Ovary (tissue), 9 donors: Measurements from ENCODE around the gene USP28. TPM values are rescaled to one million over a fixed set of nuclear protein-coding genes. Genes with fewer than 3 reads are reported as not detected.
"Not testable (repeated sequence)": the region's sequence is repeated elsewhere in the genome, so short reads cannot be mapped to it uniquely, and the experiment has no call there.

Experiments
- DNase-seq, 5 donors: peaks; one replicate each; pipeline ENCODE4 v3.0.0-alpha.2; 2019 to 2020
- H3K27ac ChIP-seq, 2 donors: fragments of 200-600 bp; one replicate each; pipeline versions ENCODE4 v1.5.1 to v1.8.0; 2019 to 2022
- H3K27me3 ChIP-seq: fragments of 200-600 bp; one replicate; pipeline ENCODE4 v1.8.0; 2022
- H3K36me3 ChIP-seq: fragments of 200-600 bp; sonication (generic); one replicate; pipeline ENCODE4 v1.5.1; 2019
- H3K4me1 ChIP-seq: one replicate; pipeline ENCODE4 v1.8.1; 2013; ENCODE audit warnings: mild to moderate bottlenecking, moderate library complexity; ENCODE audit not compliant: insufficient read depth
- H3K4me3 ChIP-seq: fragments of 200-600 bp; sonication (generic); one replicate; pipeline ENCODE4 v1.5.1; 2017
- H3K9me3 ChIP-seq, 2 donors: fragments of 200-600 bp in 1 of 2; sonication (generic) in 1 of 2; one replicate each; pipeline versions ENCODE4 v1.5.1 to v1.8.1; 2013 to 2019; ENCODE audit warnings: mild to moderate bottlenecking in 1 of 2, moderate library complexity in 1 of 2
- CTCF ChIP-seq, 3 donors: fragments of 450-650 bp in 2 of 3; fragments of 200-600 bp in 1 of 3; IDR thresholded peaks; one replicate each; pipeline versions ENCODE4 v1.5.1 to v1.8.0; 2016 to 2022; ENCODE audit warnings: antibody characterized with exemption in 3 of 3, mild to moderate bottlenecking in 1 of 3
- EP300 ChIP-seq: sonication (generic); formaldehyde crosslinking; IDR thresholded peaks from one replicate; pipeline ENCODE4 v1.6.1; 2017; ENCODE audit warnings: antibody characterized with exemption
- POLR2A ChIP-seq: fragments of 450-650 bp; IDR thresholded peaks from one replicate; pipeline ENCODE4 v1.6.1; 2017; ENCODE audit warnings: antibody characterized with exemption, mild to moderate bottlenecking, moderate library complexity
- WGBS, 3 donors: extraction: QIAGEN DNeasy Blood & Tissue Kit in 1 of 3; methylation state at CpG; one replicate each; pipeline versions ENCODE4 v1.1.5 to v1.1.7; 2013 to 2017; 5-methylcytosine and 5-hydroxymethylcytosine counted together
- intact Hi-C, 4 donors: fragments of 100-400 bp; cut with DNase I; formaldehyde crosslinking; loops; one replicate each; pipeline versions ENCODE4 v1.11.0 to v1.15.1; 2022 to 2023
- polyA plus RNA-seq, 2 donors: library from polyadenylated mRNA; stranded (reverse); fragments of 200-250 nt in 1 of 2; fragments of 350-450 nt in 1 of 2; fragmentation: Illumina TruSeq in 1 of 2; extraction: RNeasy Lipid Tissue Mini Kit (QIAGEN cat#74804) in 1 of 2; gene quantifications; one replicate each; pipeline ENCODE4 v1.2.3, GENCODE V29; 2013 to 2014
- total RNA-seq, 7 donors: library from RNA; depleted of rRNA in 2 of 7; stranded (reverse); fragments of >200 nt in 2 of 7; fragmentation: NEBNext Ultra II Directional in 3 of 7; extraction: Animal tissue kit (Norgen Biotek cat#: 25700) in 3 of 7; gene quantifications; one replicate each; pipeline versions ENCODE4 v1.1.0 to v1.2.4, GENCODE V29; 2016 to 2023
- donor health status: DM: no; HTN: no; CAD: no; lungs with moderate emphysema.
- donor health status: DM: no; HTN: no; CAD: no.
- donor health status: Bipolar disorder and iron deficiency.
- donor health status: DM: yes; HTN: yes; CAD: no.
- donor health status: DM: no; HTN: no; CAD: no.
- donor health status: DM: yes; HTN: yes; CAD: no.

Gene USP28
- total and polyA plus RNA-seq, 9 donors, result 11.0 to 29.5 (median 23.4) TPM

- no peak overlapping the region for H3K4me3 ChIP-seq
- H3K9me3 ChIP-seq, result no peaks in the 10 kb centered on the region
- H3K36me3 ChIP-seq, result no peaks in the 10 kb centered on the region
- H3K27ac ChIP-seq, result no peak overlapping the region
- no peaks in the 10 kb centered on the region for H3K27me3 ChIP-seq
- intact Hi-C loops, result loop anchor here in 2 of 4 donors (10.0 kb wide), 1 partner anchor 485 kb away; no protein-coding TSS in a partner anchor
- WGBS, 3 donors, result 89 to 96% (median 89%) methylated on average over 35 of the region's 35 CpGs
- no peaks in the 10 kb centered on the region for H3K4me1 ChIP-seq
- no peak for DNase-seq
- no peak for TF ChIP-seq EP300
- no peak for TF ChIP-seq POLR2A
- no peak for TF ChIP-seq CTCF (IDR thresholded peaks at IDR 0.05)
Observed at GRCh38 chr11:113789675-113790320, 85.6 kb downstream of the USP28 start.

GRCh38 chr11:113789016-113789415 is 86.4 kb downstream of the USP28 start:
- H3K27ac ChIP-seq, H3K4me1 ChIP-seq, DNase-seq, H3K9me3 ChIP-seq, H3K36me3 ChIP-seq, intact Hi-C loops, H3K4me3 ChIP-seq, H3K27me3 ChIP-seq: not testable (repeated sequence)
- WGBS, 3 donors, result 86 to 89% (median 88%) methylated on average over 22 of the region's 22 CpGs

GRCh38 chr11:113782134-113782533 is 93.2 kb downstream of the USP28 start:
- TF ChIP-seq CTCF (IDR thresholded peaks at IDR 0.05) (no peak), EP300 (no peak), POLR2A (no peak)
- 86 to 97% (median 93%) methylated on average over 1 of the region's 1 CpG for WGBS, 3 donors
- intact Hi-C loops, result no loop called here

GRCh38 chr11:113781682-113782081 is 93.7 kb downstream of the USP28 start:
- intact Hi-C loops, result no loop called here
- Histone ChIP-seq H3K27ac (no peak overlapping the region), H3K9me3 (no peaks in the 10 kb centered on the region), H3K27me3 (no peaks in the 10 kb centered on the region), H3K4me3 (no peak overlapping the region), H3K4me1 (no peaks in the 10 kb centered on the region), H3K36me3 (no peaks in the 10 kb centered on the region)
- TF ChIP-seq CTCF (IDR thresholded peaks at IDR 0.05) (no peak), EP300 (no peak), POLR2A (no peak)
- DNase-seq, result no peak
- 65 to 73% (median 66%) methylated on average over 5 of the region's 5 CpGs for WGBS, 3 donors

More at GRCh38 chr11:113782134-113782533, 93.2 kb downstream of the USP28 start:
- H3K36me3 ChIP-seq, result no peaks in the 10 kb centered on the region
- no peak for DNase-seq
- H3K27ac ChIP-seq, result no peak overlapping the region
- H3K4me3 ChIP-seq, result no peak overlapping the region
- H3K27me3 ChIP-seq, result no peaks in the 10 kb centered on the region
- no peaks in the 10 kb centered on the region for H3K9me3 ChIP-seq
- no peaks in the 10 kb centered on the region for H3K4me1 ChIP-seq

- H3K9me3 ChIP-seq, result no peaks in the 10 kb centered on the region
- TF ChIP-seq CTCF (IDR thresholded peaks at IDR 0.05), result no peak
- no peak for TF ChIP-seq POLR2A
- no peak for TF ChIP-seq EP300
- intact Hi-C loops, result loop anchor here in 2 of 4 donors (5.0 to 10.0 kb wide), 2 partner anchors 465 to 472 kb away; partner anchors contain the start of gene TTC12 (in 1 of the 2)
- no peaks in the 10 kb centered on the region for H3K36me3 ChIP-seq
- 68 to 80% (median 71%) methylated on average over 4 of the region's 4 CpGs for WGBS, 3 donors
- H3K27me3 ChIP-seq, result no peaks in the 10 kb centered on the region
- no peaks in the 10 kb centered on the region for H3K4me1 ChIP-seq
- DNase-seq, result no peak
- no peak within 1 kb of the TSS for H3K4me3 ChIP-seq
- H3K27ac ChIP-seq, result no peak within 1 kb of the TSS
Observed at GRCh38 chr11:113779496-113779895, 95.9 kb downstream of the USP28 start, which contains the start of gene CLDN25. TSS of gene CLDN25 (plus strand) at chr11:113779796. CDS start at chr11:113779796, 0 bp downstream.
